Panc1 (cell line): ENCODE results near the gene MADD. TPM values are rescaled to one million over a fixed set of nuclear protein-coding genes. Genes with fewer than 3 reads are reported as not detected.
A peak's percentile ranks its signal among the peaks of the same experiment; 100 is the strongest.

ENCODE experiments used
- ATAC-seq: fragments of 200-7000 bp; cut with Tn5 transposase; 2 replicates; pipeline ENCODE4 v1.9.1; 2020; ENCODE audit warnings: mild to moderate bottlenecking, moderate library complexity
- BruUV-seq: library from RNA; stranded (reverse); fragments of 400-500 nt; replicated peaks from 2 replicates; lab custom pipeline; 2021; lab: Mats Ljungman, UMichigan
- CTCF ChIA-PET: fragments of 300-600 bp; sonication (Branson Sonifier 250); formaldehyde crosslinking; loops from one replicate; lab custom pipeline; 2022; ENCODE audit warnings: antibody characterized with exemption; lab: Charles Lee
- POLR2A ChIA-PET: fragments of 300-600 bp; sonication (Branson Sonifier 250); formaldehyde crosslinking; loops from one replicate; lab custom pipeline; 2022; ENCODE audit warnings: antibody characterized with exemption; lab: Charles Lee
- DNase-seq: peaks from one replicate; pipeline ENCODE4 v3.0.0-alpha.2; 2010; ENCODE audit warnings: low read depth, low spot score
- H3K27ac ChIP-seq: 2 replicates; pipeline ENCODE4 v1.5.1; 2011; ENCODE audit warnings: mild to moderate bottlenecking, low read length, inconsistent platforms
- H3K27me3 ChIP-seq: fragments of 200-500 bp; sonication (Bioruptor generic); 2 replicates; pipeline ENCODE4 v1.6.0; 2014; ENCODE audit warnings: low read length, inconsistent platforms; ENCODE audit not compliant: control insufficient read depth, insufficient read depth
- H3K36me3 ChIP-seq: fragments of 200-500 bp; sonication (Bioruptor generic); 2 replicates; pipeline ENCODE4 v1.5.1; 2014; ENCODE audit warnings: inconsistent platforms, mild to moderate bottlenecking, low read length, moderate library complexity; ENCODE audit not compliant: control insufficient read depth, insufficient read depth
- H3K4me1 ChIP-seq: 2 replicates; pipeline ENCODE4 v1.5.1; 2011; ENCODE audit warnings: inconsistent platforms, mild to moderate bottlenecking, low read length, moderate library complexity; ENCODE audit not compliant: control insufficient read depth, insufficient read depth
- H3K4me3 ChIP-seq, 2 experiments: 2 replicates each; pipeline ENCODE4 v1.5.1; 2011 to 2012; ENCODE audit warnings: low read depth in 2 of 2, low read length in 2 of 2, mild to moderate bottlenecking in 2 of 2, inconsistent platforms in 1 of 2, moderate library complexity in 1 of 2
- H3K9me3 ChIP-seq: fragments of 200-500 bp; sonication (Bioruptor generic); 2 replicates; pipeline ENCODE4 v1.5.1; 2014; ENCODE audit warnings: low read depth, mild to moderate bottlenecking, inconsistent platforms, low read length, moderate library complexity; ENCODE audit not compliant: control insufficient read depth, insufficient read depth
- POLR2AphosphoS5 ChIP-seq: IDR thresholded peaks from 2 replicates; pipeline ENCODE4 v1.6.1; 2012; ENCODE audit warnings: mild to moderate bottlenecking, low read depth, low read length, moderate library complexity
- SIN3A ChIP-seq: IDR thresholded peaks from 2 replicates; pipeline ENCODE4 v1.6.1; 2012; ENCODE audit warnings: low read depth, mild to moderate bottlenecking, low read length, moderate library complexity, borderline replicate concordance; ENCODE audit not compliant: insufficient read depth
- TCF7L2 ChIP-seq: IDR thresholded peaks from 2 replicates; pipeline ENCODE4 v1.6.1; 2011; ENCODE audit warnings: mild to moderate bottlenecking, low read depth, low read length, inconsistent platforms
- in situ Hi-C: cut with HindIII; loops from 2 replicates; pipeline ENCODE4 v1.10.0; 2016; ENCODE audit warnings: low sequenced_read_pairs, low pct_unique_long_range_greater_than_20kb
- intact Hi-C: fragments of 100-400 bp; cut with micrococcal nuclease; formaldehyde crosslinking; loops from one replicate; pipeline ENCODE4 v1.10.0; 2022; ENCODE audit not compliant: unreplicated experiment
- total RNA-seq: library from RNA; stranded (reverse); gene quantifications from one replicate; pipeline ENCODE4 v1.2.1, GENCODE V29; 2021; ENCODE audit not compliant: unreplicated experiment
- TF ChIP-seq, protein P1 (sequence below): fragments of 450-650 bp; IDR thresholded peaks from 2 replicates; pipeline ENCODE4 v1.5.1; 2017; ENCODE audit warnings: mild to moderate bottlenecking
- TF ChIP-seq, protein P2 (sequence below), 2 experiments: IDR thresholded peaks; 2 replicates each; pipeline ENCODE4 v1.6.1; 2011 to 2012; ENCODE audit warnings: low read depth in 2 of 2, control low read depth in 1 of 2, low read length in 1 of 2, mild to moderate bottlenecking in 1 of 2, moderate library complexity in 1 of 2; ENCODE audit not compliant: insufficient read depth in 1 of 2

The MADD gene
- total RNA-seq, 1 experiment from 2014 or later: 51.1 TPM

DNA sequence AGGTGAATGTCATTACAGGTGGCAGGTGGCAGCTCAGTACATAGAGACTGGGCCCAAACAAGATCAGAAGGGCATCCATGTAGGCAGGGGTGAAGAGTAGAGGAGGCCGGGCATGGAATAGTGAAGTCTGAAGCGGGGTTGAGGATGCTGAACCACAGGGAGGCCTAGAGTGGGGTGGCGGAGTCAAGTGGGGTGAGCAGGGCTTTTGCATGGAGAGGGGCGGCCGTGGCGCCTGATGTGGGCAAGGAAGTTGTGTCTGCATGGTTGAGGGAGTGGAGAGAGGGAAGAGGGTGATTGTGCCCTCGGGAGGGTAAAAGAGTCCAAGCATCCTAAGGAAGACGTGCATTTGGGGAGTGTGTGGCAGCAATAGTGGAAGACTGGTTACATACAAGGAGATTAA, 40.8 kb upstream of the MADD start:
- no TSS peak for BruUV-seq
- intact Hi-C loops: no loop called here
- H3K36me3 ChIP-seq: no peaks in the 10 kb centered on the region

DNA sequence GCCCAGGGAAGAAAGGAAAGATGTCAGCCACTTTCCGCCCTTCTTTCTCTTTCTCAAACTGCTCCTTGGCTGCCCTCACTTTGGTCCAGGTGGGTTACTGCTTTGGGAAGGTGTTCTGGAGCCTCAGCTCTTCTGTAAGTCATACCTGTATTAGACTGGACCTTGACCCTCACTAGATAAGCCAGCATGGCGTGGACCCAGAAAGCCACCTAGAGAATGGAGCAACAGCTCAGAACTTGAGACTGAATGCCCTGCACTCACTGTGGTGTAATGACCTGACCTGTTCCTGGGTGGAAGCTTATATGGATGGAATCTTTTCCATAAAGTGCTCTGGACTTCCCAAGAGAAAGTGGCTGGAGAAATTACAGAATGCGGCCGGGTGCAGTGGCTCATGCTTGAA, 36.9 kb upstream of the MADD start:
- Histone ChIP-seq H3K4me3 (no peak overlapping the region), H3K36me3 (no peaks in the 10 kb centered on the region), H3K4me1 (peaks cover 20% of the 10 kb centered on the region), H3K27me3 (no peaks in the 10 kb centered on the region), H3K9me3 (no peaks in the 10 kb centered on the region), H3K27ac (peak overlapping the region; percentile 83)
- ChIA-PET CTCF (interaction anchor here (0.7 to 1.5 kb wide), 2 partner anchors 55 to 122 kb away, joined by 3 to 5 read pairs; no protein-coding TSS in a partner anchor), POLR2A (no interaction called here)
- BruUV-seq: no TSS peak
- intact Hi-C loops (no loop called here), in situ Hi-C loops (no loop called here)
- DNase-seq (no peak), ATAC-seq (no peak)
- TF ChIP-seq, protein P1, sequence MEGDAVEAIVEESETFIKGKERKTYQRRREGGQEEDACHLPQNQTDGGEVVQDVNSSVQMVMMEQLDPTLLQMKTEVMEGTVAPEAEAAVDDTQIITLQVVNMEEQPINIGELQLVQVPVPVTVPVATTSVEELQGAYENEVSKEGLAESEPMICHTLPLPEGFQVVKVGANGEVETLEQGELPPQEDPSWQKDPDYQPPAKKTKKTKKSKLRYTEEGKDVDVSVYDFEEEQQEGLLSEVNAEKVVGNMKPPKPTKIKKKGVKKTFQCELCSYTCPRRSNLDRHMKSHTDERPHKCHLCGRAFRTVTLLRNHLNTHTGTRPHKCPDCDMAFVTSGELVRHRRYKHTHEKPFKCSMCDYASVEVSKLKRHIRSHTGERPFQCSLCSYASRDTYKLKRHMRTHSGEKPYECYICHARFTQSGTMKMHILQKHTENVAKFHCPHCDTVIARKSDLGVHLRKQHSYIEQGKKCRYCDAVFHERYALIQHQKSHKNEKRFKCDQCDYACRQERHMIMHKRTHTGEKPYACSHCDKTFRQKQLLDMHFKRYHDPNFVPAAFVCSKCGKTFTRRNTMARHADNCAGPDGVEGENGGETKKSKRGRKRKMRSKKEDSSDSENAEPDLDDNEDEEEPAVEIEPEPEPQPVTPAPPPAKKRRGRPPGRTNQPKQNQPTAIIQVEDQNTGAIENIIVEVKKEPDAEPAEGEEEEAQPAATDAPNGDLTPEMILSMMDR: no peak
- TF ChIP-seq POLR2AphosphoS5: no peak
- no peak for TF ChIP-seq SIN3A
- no peak for TF ChIP-seq TCF7L2
- TF ChIP-seq, protein P2, sequence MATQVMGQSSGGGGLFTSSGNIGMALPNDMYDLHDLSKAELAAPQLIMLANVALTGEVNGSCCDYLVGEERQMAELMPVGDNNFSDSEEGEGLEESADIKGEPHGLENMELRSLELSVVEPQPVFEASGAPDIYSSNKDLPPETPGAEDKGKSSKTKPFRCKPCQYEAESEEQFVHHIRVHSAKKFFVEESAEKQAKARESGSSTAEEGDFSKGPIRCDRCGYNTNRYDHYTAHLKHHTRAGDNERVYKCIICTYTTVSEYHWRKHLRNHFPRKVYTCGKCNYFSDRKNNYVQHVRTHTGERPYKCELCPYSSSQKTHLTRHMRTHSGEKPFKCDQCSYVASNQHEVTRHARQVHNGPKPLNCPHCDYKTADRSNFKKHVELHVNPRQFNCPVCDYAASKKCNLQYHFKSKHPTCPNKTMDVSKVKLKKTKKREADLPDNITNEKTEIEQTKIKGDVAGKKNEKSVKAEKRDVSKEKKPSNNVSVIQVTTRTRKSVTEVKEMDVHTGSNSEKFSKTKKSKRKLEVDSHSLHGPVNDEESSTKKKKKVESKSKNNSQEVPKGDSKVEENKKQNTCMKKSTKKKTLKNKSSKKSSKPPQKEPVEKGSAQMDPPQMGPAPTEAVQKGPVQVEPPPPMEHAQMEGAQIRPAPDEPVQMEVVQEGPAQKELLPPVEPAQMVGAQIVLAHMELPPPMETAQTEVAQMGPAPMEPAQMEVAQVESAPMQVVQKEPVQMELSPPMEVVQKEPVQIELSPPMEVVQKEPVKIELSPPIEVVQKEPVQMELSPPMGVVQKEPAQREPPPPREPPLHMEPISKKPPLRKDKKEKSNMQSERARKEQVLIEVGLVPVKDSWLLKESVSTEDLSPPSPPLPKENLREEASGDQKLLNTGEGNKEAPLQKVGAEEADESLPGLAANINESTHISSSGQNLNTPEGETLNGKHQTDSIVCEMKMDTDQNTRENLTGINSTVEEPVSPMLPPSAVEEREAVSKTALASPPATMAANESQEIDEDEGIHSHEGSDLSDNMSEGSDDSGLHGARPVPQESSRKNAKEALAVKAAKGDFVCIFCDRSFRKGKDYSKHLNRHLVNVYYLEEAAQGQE (IDR thresholded peaks at IDR 0.05; ENCODE audit: insufficient read depth in 1 of 2, low read depth in 2 of 2, low read length in 1 of 2): no peak

More for the DNA sequence above, 40.8 kb upstream of the MADD start:
- Histone ChIP-seq H3K27ac (no peak overlapping the region), H3K9me3 (no peaks in the 10 kb centered on the region), H3K4me3 (no peak overlapping the region), H3K4me1 (peaks cover 6% of the 10 kb centered on the region; the same call in 1 of the 2 replicates), H3K27me3 (no peaks in the 10 kb centered on the region)
- ATAC-seq (no peak), DNase-seq (no peak)
- ChIA-PET POLR2A (no interaction called here), CTCF (no interaction called here)
- TF ChIP-seq, protein P2 (IDR thresholded peaks at IDR 0.05; ENCODE audit: insufficient read depth in 1 of 2, low read depth in 2 of 2, low read length in 1 of 2): no peak
- TF ChIP-seq SIN3A (no peak), POLR2AphosphoS5 (no peak), TCF7L2 (no peak)
- TF ChIP-seq, protein P1: no peak
- in situ Hi-C loops: no loop called here
